HG03460 (cell line): ENCODE measurements around the gene COA6.
"Not testable (repeated sequence)": the region's sequence is repeated elsewhere in the genome, so short reads cannot be mapped to it uniquely, and the experiment has no call there.

ENCODE experiments used
- ATAC-seq: cut with Tn5 transposase; IDR thresholded peaks from one replicate; pipeline ENCODE4 v1.9.1; 2021; ENCODE audit not compliant: unreplicated experiment

The COA6 gene

DNA sequence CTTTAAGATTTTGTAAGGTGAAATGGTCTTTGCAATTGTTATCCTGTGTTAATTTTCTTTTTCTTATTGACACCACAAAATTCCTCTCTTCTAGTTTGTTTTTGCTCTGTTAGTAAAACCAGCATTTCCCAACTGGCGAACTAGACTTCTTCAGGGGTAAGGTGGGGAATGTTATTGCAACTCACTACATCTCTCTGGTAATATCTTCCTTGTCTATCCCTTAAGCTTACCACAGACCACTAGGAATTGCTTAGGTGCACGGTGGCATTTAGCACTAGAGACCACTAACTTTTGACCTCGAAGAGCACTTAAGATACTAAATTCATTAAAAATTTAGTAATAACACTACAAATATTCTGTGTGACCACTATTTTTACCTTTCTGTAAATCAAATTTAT, 4.2 kb upstream of the COA6 start:
- no peak for ATAC-seq

DNA sequence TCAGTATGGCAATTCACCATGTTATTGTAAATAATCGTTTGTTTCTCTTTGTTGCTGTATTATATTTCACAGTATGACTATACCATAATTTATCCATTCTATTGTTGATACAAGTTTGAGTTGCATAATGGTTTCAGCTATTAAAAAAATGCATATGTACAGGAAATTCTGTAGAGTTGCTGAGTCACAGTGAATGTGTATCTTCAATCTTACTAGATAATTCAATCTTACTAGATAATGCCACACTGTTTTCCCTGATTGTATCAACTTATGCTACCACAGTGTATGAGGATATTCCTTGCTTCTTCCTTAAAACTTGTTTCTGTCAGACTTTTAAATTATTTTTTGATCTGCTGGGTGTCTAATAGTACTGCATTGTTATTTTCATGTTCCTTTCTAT, 3.5 kb upstream of the COA6 start:
- no peak for ATAC-seq

DNA sequence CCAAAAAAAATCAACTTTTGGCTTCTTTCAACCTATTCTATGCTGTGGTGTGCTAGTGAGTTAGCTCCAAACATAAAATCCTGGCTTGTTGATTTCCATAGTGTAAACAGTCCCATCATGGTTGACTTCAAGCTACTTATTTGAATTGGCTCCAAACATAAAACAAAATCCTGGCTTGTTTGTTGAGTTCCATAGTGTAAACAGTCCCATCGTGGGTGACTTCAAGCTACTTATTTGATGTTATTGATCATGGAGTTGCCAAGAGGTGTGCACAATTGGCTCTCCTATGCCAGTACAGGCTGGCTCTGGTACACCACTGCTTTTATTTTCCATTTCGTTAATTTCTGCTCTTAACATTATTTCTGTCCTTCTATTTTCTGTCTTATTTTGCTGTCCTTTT, 1.8 kb upstream of the COA6 start:
- no peak for ATAC-seq

DNA sequence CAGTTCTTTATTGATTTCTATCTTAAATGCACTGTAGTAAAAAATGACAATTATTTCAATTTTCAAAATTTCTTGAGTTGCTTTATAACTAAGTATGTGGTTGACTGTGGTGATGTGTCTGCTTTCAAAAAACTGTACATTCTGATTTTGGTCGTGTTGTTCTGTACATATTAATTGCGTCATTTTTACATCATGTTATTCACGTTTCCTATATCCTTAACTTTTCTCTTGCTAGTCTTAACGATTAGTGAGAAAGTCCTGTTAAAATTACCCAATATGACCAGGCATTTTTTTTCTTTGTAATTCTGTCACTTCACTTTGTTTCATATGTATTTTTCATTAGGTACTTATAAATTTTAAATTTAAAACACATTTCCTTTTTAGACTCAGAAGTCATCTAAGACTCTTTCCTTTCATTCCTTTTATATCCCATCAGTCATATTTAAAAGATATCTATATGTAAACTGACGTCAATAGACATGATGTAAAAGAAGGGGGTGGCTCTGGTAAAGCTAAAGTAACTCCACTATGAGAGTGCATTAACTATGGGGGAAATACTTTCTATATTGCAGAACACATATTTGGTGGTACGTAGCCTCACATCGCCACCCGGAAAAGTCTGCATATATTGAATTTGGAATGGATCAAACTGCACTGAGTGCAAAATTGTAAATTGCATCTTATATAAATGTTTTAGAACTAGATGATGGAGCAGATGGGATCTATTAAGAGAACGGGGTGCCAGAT, 1.1 kb upstream of the COA6 start:
- ATAC-seq, result no peak

DNA sequence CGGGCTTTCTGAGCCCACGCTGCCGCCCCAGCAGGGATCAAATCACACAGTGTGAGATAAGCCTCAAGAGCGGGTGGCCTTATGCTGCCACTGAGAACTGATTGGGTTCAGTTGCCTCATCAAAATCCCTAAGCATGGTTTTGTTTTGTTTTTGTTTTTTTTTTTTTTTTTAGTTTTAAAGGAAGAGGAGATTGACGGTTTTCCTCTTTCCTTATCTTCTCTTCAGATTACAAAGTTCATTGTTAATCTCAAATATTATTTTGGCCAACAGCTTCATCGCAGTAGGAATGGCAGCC, 651 bp downstream of the COA6 start:
- no peak for ATAC-seq

DNA sequence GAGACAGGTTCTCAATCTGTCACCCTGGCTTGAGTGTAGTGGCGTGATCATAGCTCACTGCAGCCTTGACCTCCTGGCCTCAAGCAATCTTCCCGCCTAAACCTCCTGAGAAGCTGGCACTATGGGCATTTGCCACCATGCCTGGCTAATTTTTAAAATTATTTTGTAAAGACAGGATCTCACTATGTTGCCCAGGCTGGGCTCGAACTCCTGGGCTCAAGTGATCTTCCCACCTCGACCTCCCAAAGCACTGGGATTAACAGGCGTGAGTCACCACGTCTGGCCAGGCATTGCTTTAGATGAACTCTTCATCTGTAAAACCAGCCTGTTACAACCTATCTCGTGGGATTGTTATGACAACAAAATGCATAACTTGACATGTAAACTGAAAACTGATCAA, 2.4 kb downstream of the COA6 start:
- no peak for ATAC-seq

DNA sequence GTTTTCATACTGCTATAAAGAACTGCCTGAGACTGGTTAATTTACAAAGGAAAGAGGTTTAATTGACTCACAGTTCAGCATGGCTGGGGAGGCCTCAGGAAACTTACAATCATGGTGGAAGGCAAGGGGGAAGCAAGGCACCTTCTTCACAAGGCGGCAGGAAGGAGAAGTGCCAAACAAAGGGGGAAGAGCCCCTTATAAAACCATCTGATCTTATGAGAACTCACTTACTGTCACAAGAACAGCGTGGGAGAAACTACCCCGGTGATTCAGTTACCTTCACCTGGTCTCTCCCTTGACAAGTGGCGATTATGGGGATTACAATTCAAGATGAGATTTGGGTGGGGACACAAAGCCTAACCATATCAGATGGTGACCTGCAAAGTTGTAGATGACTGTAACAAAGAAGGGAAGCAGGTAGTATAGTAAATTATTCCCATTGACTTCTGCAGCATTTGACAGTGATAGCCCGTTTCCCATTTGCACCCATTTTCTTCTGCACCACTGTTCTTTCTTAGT, 6.4 kb downstream of the COA6 start:
- ATAC-seq, result not testable (repeated sequence)

DNA sequence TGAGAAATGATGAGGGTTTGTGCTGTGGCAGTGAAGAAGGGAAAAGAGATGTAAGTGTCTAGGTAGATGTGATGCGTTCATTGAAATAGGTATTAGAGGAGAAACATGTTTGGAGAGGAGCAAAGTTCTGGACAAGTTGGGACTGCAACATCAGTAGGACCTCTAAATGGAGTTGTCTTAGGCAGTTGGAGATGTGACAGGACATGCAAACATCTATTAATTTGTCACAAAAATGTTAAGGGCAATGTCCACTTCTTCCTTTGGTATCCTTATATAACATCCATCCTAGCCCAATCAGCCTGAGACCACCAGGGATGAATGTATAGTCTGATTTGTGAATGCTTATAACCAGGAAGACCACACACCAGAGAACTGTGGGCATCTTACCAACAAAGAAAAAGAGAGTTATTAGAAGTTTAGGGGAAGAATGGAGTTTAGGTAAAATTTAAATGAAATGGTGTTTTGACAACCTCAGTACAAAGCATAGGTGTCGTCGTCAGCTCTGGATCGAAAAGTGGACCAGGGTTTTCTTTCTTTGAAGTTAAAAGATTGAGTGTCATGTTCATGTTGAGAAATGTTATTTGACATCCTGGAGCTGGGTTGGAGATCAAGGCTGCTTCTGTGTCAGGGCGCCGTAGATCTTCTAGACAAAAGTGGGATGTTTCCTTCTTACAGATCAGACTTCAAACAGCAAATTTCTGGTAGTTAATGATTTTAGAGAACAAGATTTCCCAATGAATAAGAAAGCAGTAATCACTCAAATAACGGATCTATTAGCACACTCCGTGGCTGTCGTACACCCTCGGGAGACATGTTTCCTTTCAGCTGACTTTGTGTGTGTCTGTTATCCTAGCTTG, 8.7 kb downstream of the COA6 start:
- no peak for ATAC-seq

DNA sequence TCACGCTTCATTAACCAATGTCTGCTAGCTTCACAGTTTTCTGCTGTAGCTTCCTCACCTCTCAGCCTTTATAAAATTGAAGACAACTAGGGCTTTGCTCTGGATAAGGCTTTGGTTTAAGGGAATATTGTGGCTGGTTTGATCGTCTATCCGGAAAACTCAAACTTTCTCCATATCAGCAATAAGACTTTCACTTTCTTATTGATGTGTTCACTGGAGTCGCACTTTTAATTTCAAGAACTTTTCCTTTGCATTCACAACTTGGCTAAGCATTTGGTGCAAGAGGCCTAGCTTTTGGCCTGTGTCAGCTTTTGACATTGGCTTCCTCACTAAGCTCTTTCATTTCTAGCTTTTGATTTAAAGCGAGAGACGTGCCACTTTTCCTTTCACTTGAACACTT, 12.9 kb downstream of the COA6 start:
- ATAC-seq, result no peak

DNA sequence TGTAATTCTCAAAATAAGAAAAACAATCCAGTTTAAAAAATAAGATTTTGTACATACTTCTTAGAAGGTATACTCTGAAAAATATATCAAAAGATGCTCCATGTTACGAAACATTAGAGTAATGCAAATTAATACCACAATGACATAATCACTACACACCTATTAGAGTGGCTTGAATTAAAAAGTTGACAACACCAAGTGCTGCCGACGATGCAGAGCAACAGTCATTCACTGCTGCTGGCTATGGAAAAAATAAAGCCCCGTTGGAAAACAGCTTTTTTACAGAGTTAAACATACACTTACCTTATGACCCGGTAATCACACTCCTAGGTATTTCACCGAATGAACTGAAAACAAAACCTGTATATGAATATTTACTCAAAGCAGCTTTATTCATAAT, 14.8 kb downstream of the COA6 start:
- ATAC-seq, result no peak

DNA sequence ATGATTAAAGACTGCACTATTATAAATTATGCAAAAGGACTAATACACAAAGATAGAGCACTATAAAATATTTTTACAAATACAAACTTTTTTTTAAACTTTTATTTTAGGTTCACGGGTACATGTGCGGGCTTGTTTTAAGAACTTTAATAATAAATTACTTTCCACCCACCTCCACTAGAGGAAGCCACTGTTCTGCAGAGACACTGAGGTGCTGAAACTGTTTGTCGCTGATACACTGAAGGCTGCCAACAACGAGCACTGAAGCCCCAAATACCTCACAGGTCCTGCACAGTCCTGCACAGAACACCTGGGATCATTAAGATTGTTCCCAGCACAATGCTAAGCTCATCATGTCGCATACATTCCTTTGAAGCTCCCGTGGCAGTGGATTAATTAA, 19.9 kb downstream of the COA6 start:
- no peak for ATAC-seq

DNA sequence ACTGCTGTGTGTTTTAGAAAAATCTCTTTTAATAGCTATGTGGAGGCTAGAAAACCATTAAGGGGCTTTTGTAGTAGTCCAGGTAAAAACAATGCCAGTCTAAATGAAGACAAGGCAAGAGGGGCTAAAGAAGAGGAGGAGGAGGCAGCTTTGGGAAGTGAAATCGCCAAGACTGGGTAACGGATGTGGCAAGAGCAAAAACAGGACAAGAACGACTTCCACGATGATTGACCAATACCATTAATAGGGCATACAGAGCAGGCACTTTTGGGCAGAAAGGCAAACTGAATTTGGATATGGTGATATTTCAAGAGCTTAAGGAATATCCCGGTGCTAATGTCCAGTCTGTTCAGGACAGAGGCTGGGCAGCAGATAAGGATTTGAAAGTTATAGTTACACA, 22.0 kb downstream of the COA6 start:
- no peak for ATAC-seq

DNA sequence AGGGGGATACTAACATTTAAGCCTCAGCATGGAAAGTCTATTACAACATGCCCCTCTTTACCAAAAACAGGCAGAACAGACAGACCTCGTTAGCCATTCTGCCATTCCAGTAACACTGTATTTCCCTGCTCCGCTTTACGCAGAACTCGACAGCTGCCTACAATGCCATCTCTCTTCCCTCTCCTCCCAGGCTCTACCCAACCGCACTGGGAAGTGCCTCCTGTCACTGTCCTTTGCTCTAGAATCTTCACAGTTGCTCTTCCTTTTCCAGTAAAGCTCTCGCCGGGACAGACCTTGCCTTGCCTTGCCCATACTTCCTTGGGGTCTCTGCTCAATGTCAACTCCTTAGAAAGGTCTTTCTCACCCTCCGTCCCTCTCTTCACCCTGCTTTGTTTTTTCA, 22.8 kb downstream of the COA6 start:
- ATAC-seq, result no peak

DNA sequence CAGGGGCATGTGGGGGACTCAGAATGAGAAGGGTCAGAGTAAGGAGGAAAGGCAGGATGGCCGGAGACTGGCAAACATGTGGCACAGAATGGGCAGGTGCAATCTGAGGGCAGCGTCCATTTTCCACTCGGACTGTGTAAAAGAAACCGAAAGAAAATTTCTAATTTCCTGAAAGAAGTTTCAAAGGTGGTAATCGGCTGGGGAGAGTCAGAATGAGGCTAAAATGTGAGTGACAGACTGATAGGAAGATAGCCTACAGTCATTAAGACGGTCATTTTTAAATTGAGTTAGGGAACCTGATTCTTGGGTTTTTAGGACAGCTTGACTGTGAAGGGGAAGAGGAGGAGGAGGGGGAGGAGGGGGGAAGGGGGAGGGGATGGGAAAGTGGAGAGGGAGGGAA, 23.6 kb downstream of the COA6 start:
- no peak for ATAC-seq

DNA sequence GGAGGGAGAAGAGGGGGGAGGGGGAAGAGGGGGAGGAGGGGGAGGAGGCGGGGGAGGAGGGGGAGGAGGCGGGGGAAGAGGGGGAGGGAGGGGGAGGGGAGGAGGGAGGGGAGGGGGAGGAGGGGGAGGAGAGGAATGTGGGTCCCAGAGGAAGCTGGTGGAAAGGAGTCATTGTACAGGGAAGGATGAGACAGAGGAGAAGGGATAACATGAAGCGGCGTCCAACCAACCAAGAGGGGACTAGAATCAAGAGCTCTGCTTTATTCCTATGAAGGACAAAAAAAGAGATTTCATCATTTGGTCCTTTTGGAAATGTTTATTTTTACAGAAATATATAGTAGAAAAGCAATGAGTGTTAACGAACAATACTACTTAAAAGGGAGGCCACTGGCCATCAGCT, 24.5 kb downstream of the COA6 start:
- ATAC-seq, result no peak

DNA sequence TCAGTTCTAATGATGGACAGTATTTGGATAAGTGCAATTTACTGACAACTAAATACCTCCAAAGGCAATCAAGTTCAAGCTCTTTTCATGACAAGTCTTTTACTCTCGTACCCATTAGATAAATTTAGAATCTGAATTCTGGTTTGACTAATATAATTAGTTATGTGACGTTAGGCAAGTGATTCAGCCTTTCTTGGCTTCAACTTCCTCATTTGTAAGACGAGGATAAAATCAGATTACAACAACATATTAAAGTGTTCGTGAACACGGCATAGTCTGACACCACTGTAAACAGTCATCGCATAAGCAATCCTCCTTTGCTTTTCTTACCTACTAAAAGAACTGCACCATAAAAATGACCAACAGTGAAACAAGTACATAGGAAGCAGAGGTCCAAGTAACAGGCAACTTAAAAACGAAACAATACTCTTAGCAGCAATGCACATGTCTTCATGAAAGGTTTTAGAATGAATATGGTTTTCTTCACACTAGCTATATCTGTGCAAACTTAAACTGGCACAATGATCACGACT, 25.7 kb downstream of the COA6 start:
- no peak for ATAC-seq

DNA sequence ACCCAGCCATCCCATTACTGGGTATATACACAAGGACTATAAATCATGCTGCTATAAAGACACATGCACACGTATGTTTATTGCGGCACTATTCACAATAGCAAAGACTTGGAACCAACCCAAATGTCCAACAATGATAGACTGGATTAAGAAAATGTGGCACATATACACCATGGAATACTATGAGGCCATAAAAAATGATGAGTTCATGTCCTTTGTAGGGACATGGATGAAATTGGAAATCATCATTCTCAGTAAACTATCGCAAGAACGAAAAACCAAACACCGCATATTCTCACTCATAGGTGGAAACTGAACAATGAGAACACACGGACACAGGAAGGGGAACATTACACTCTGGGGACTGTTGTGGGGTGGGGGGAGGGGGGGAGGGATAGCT, 26.3 kb downstream of the COA6 start:
- not testable (repeated sequence) for ATAC-seq

DNA sequence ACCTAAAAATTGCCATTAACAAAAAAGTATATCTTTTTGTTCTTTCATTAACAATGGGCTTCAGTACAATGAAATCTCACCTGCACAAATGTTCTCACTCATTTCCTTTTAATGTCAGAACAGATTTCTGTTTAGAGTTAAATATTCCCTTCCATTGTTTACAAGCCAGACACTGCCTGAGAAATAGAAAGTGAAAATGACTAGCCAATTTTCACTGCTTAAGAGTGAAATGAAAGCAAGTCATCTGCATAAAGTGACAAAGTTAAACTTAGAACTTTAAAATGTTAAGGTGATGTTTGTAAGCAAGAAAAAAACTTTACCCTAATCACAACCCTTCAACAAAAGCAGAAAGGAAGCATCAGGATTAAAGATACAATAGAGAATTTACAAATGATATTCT, 27.5 kb downstream of the COA6 start:
- peak; percentile 69 for ATAC-seq

DNA sequence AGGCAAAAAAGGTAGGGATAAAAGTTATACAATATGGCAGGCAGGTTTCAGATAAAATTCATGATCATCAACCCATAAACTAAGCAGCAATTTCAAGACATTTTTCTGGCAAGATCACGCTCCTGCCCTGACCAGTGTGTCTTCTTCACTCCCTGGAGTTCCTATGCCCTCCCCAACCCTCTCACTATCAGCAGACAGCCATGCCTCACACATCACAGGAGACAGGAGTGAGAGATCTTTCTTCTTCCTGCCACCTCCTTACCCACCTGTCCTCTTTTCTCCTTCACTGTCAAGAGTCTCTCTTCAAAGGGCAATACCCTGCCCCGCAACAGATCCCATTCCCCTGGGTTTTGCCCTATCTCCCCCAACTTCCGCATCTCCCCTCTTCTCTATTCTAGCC, 28.4 kb downstream of the COA6 start:
- ATAC-seq, result no peak

DNA sequence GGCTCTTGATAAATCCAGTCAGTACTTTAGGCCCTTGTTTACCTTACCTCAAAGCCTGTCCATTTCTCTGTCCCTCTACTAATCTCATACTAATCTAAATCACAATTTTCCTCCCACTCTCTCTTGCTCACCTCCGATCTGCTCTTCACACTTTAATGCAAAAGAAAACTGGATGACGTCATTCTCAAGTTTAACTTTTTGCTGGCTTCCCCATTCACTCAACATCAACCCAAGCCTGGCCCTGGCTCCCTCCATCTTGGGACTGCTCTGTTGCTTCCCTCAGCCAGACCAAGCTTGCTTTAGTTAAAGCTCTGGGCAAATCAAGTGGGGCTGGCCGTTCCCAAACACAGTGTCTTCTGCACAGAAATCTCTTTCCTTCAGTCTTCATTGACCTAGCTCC, 29.7 kb downstream of the COA6 start:
- no peak for ATAC-seq

DNA sequence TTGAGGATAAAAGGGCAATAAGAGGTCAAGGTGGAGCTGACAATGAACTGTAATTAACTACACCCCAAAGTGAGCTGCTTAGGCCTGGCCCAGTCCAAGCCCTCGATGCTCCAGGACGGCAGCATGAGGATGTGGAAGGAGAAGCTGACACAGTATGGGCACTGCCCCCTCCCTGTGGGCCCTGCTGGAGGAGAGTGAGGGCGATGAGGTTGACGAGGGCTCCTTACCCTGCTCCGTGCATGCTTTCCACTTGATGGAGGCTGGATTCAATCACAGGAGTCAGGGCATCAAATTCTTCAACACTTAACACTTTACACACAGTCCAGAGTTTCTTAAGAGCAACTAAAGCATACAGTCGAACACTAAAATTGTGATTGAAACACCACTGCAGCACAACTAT, 32.4 kb downstream of the COA6 start:
- ATAC-seq, result no peak

DNA sequence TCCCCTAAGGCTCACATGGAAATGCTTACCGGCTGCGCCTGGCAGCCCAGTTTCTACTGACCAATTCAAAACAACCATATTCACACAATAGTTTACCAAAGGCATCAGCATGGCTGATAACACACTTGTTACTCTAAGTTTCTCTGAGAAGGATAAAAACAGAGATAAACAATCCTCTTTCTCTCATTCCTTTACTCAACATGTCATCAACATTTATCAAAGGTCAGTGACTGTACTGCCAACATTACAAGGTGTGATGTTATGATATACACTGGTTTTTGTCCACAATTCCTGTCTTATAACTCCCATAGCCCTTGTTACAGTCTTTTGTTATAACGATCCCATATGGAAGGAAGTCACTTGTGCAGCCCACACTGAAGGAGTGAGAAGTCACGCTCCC, 33.6 kb downstream of the COA6 start:
- ATAC-seq, result no peak
